HTERT RPE-1 (cell line): ENCODE measurements around the gene NDP.
"Not testable (repeated sequence)": the region's sequence is repeated elsewhere in the genome, so short reads cannot be mapped to it uniquely, and the experiment has no call there.

Experiments used
- in situ Hi-C: fragments of 300-500 bp; cut with MboI; formaldehyde crosslinking; loops from 4 replicates; pipeline ENCODE4 v1.14.3; 2020; ENCODE audit warnings: low sequenced_read_pairs

The NDP gene

GRCh38 chrX:43971966-43972961 lies 926 bp downstream of the NDP start:
- in situ Hi-C loops = no loop called here

GRCh38 chrX:43970528-43970927 lies 2.7 kb downstream of the NDP start:
- in situ Hi-C loops = no loop called here

- in situ Hi-C loops = no loop called here
Observed at GRCh38 chrX:43969504-43970501, 3.4 kb downstream of the NDP start.

- in situ Hi-C loops = no loop called here
Observed at GRCh38 chrX:43968359-43968781, 4.8 kb downstream of the NDP start.

GRCh38 chrX:43964936-43965335 lies 8.3 kb downstream of the NDP start:
- in situ Hi-C loops = no loop called here

GRCh38 chrX:43963726-43964125 lies 9.5 kb downstream of the NDP start:
- in situ Hi-C loops = no loop called here

GRCh38 chrX:43962636-43963035 lies 10.6 kb downstream of the NDP start:
- in situ Hi-C loops = no loop called here

GRCh38 chrX:43961699-43962098 lies 11.5 kb downstream of the NDP start:
- in situ Hi-C loops = no loop called here

- in situ Hi-C loops = no loop called here
Observed at GRCh38 chrX:43958529-43958928, 14.7 kb downstream of the NDP start.

- in situ Hi-C loops = no loop called here
Observed at GRCh38 chrX:43956034-43956433, 17.2 kb downstream of the NDP start.

- in situ Hi-C loops = no loop called here
Observed at GRCh38 chrX:43953218-43953617, 20.0 kb downstream of the NDP start.

- in situ Hi-C loops = no loop called here
Observed at GRCh38 chrX:43949669-43950068, 23.5 kb downstream of the NDP start.

- in situ Hi-C loops = no loop called here
Observed at GRCh38 chrX:43940816-43941474, 32.2 kb downstream of the NDP start.

GRCh38 chrX:43939187-43939926 lies 33.8 kb downstream of the NDP start:
- in situ Hi-C loops = no loop called here

- in situ Hi-C loops = not testable (repeated sequence)
Observed at GRCh38 chrX:43922032-43922431, 51.2 kb downstream of the NDP start.

GRCh38 chrX:43910772-43911171 lies 62.4 kb downstream of the NDP start:
- in situ Hi-C loops = not testable (repeated sequence)

- in situ Hi-C loops = no loop called here
Observed at GRCh38 chrX:43910012-43910411, 63.2 kb downstream of the NDP start.

- in situ Hi-C loops = no loop called here
Observed at GRCh38 chrX:43909141-43909540, 64.0 kb downstream of the NDP start.

GRCh38 chrX:43899878-43900815 lies 73.0 kb downstream of the NDP start:
- in situ Hi-C loops = no loop called here
